Colonic mucosa (tissue), 4 donors: ENCODE data around the gene MYO18A. TPM values are rescaled to one million over a fixed set of nuclear protein-coding genes. Genes with fewer than 3 reads are reported as not detected.

ENCODE experiments used
- DNase-seq: peaks from one replicate; pipeline ENCODE4 v3.0.0-alpha.2; 2020
- H3K27ac ChIP-seq: fragments of 200-600 bp; one replicate; pipeline ENCODE4 v1.8.0; 2021
- H3K27me3 ChIP-seq: fragments of 200-600 bp; one replicate; pipeline ENCODE4 v1.8.0; 2021
- H3K36me3 ChIP-seq: fragments of 200-600 bp; one replicate; pipeline ENCODE4 v1.8.0; 2021
- H3K4me1 ChIP-seq: fragments of 200-600 bp; one replicate; pipeline ENCODE4 v1.8.0; 2021; ENCODE audit warnings: mild to moderate bottlenecking
- H3K4me3 ChIP-seq: fragments of 200-600 bp; one replicate; pipeline ENCODE4 v1.8.0; 2021
- H3K9ac ChIP-seq, 2 donors: one replicate each; pipeline ENCODE4 v1.7.0; 2013; ENCODE audit warnings: control low read depth in 2 of 2, low read depth in 2 of 2, low read length in 2 of 2
- H3K9me3 ChIP-seq: fragments of 200-600 bp; one replicate; pipeline ENCODE4 v1.8.0; 2021
- CTCF ChIP-seq: fragments of 200-600 bp; IDR thresholded peaks from one replicate; pipeline ENCODE4 v1.8.0; 2022; ENCODE audit warnings: antibody characterized with exemption, mild to moderate bottlenecking
- intact Hi-C: fragments of 100-400 bp; cut with DNase I; formaldehyde crosslinking; loops from one replicate; pipeline ENCODE4 v1.14.1; 2022
- total RNA-seq, 2 donors: library from RNA; stranded (reverse); fragmentation: NEBNext Ultra II Directional in 1 of 2; extraction: Animal tissue kit (Norgen Biotek cat#: 25700) in 1 of 2; gene quantifications; one replicate each; pipeline ENCODE4 v1.2.1, GENCODE V29; 2021
- donor health status: healthy.
- donor health status: DM: no; HTN: no; CAD: no.
- donor health status: DM: no; HTN: no; CAD: no.

Gene MYO18A
- total RNA-seq, 2 donors from 2014 or later, result 63.3 to 112 TPM

- TF ChIP-seq CTCF, result no peak
- intact Hi-C loops, result no loop called here
- Histone ChIP-seq H3K4me1 (no peaks in the 10 kb centered on the region), H3K36me3 (no peaks in the 10 kb centered on the region), H3K9ac (peak overlapping the region in 1 of 2 donors; percentile 28), H3K27me3 (no peaks in the 10 kb centered on the region), H3K27ac (peak overlapping the region; percentile 62), H3K4me3 (peak overlapping the region; percentile 17), H3K9me3 (no peaks in the 10 kb centered on the region)
- no peak for DNase-seq
Observed at GRCh38 chr17:29138184-29138955, 41.8 kb downstream of the MYO18A start.

GRCh38 chr17:29136998-29137730 lies 43.0 kb downstream of the MYO18A start:
- Histone ChIP-seq H3K27ac (no peak overlapping the region), H3K4me3 (no peak overlapping the region), H3K36me3 (no peaks in the 10 kb centered on the region), H3K9me3 (no peaks in the 10 kb centered on the region), H3K4me1 (no peaks in the 10 kb centered on the region), H3K9ac (no peak overlapping the region), H3K27me3 (no peaks in the 10 kb centered on the region)
- DNase-seq, result no peak
- intact Hi-C loops, result no loop called here
- TF ChIP-seq CTCF, result no peak

GRCh38 chr17:29135464-29135863 lies 44.7 kb downstream of the MYO18A start:
- Histone ChIP-seq H3K9ac (no peak overlapping the region), H3K4me1 (no peaks in the 10 kb centered on the region), H3K27me3 (no peaks in the 10 kb centered on the region), H3K9me3 (no peaks in the 10 kb centered on the region), H3K27ac (no peak overlapping the region), H3K4me3 (no peak overlapping the region), H3K36me3 (no peaks in the 10 kb centered on the region)
- no peak for DNase-seq
- TF ChIP-seq CTCF, result no peak
- intact Hi-C loops, result no loop called here

GRCh38 chr17:29133121-29133713 lies 47.0 kb downstream of the MYO18A start:
- Histone ChIP-seq H3K36me3 (no peaks in the 10 kb centered on the region), H3K9me3 (no peaks in the 10 kb centered on the region)
- no peak for TF ChIP-seq CTCF

GRCh38 chr17:29131814-29132682 lies 48.1 kb downstream of the MYO18A start:
- H3K9ac ChIP-seq, result no peak overlapping the region
- TF ChIP-seq CTCF, result no peak
- no peaks in the 10 kb centered on the region for H3K27me3 ChIP-seq
- intact Hi-C loops, result no loop called here
- H3K27ac ChIP-seq, result no peak overlapping the region
- DNase-seq, result no peak
- H3K4me1 ChIP-seq, result no peaks in the 10 kb centered on the region
- no peaks in the 10 kb centered on the region for H3K36me3 ChIP-seq
- H3K4me3 ChIP-seq, result no peak overlapping the region
- no peaks in the 10 kb centered on the region for H3K9me3 ChIP-seq

More at GRCh38 chr17:29133121-29133713, 47.0 kb downstream of the MYO18A start:
- intact Hi-C loops, result no loop called here
- Histone ChIP-seq H3K4me1 (no peaks in the 10 kb centered on the region), H3K27me3 (no peaks in the 10 kb centered on the region), H3K27ac (no peak overlapping the region), H3K9ac (no peak overlapping the region), H3K4me3 (no peak overlapping the region)
- no peak for DNase-seq
